WTC11 (cell line): ENCODE results near the gene SCN4A. TPM values are rescaled to one million over a fixed set of nuclear protein-coding genes. Genes with fewer than 3 reads are reported as not detected.

Experiments used
- ATAC-seq: fragments of 200-7000 bp; cut with Tn5 transposase; 2 replicates; pipeline ENCODE4 v1.10.0; 2021; ENCODE audit warnings: mild to moderate bottlenecking, moderate library complexity
- CTCF ChIA-PET: fragments of 300-600 bp; sonication (Branson Sonifier 250); formaldehyde crosslinking; loops from one replicate; lab custom pipeline; 2021; ENCODE audit warnings: antibody characterized with exemption; lab: Charles Lee
- POLR2A ChIA-PET: fragments of 350-600 bp; sonication (Branson Sonifier 250); formaldehyde crosslinking; loops from one replicate; lab custom pipeline; 2021; ENCODE audit warnings: antibody characterized with exemption; lab: Charles Lee
- DNase-seq: peaks from one replicate; pipeline ENCODE4 v3.0.0; 2021; ENCODE audit warnings: low spot score
- H3K27ac Mint-ChIP-seq: 2 replicates; pipeline ENCODE4 v1.8.0; 2021; ENCODE audit warnings: mixed read lengths
- H3K27me3 Mint-ChIP-seq: 2 replicates; pipeline ENCODE4 v1.8.0; 2021; ENCODE audit warnings: low read depth, mild to moderate bottlenecking, moderate library complexity, mixed read lengths
- H3K36me3 Mint-ChIP-seq: 2 replicates; pipeline ENCODE4 v1.8.0; 2021; ENCODE audit warnings: mixed read lengths
- H3K4me1 Mint-ChIP-seq: 2 replicates; pipeline ENCODE4 v1.8.0; 2022; ENCODE audit warnings: mixed read lengths
- H3K4me3 Mint-ChIP-seq: 2 replicates; pipeline ENCODE4 v1.8.0; 2021; ENCODE audit warnings: mild to moderate bottlenecking, moderate library complexity, mixed read lengths
- H3K9me3 Mint-ChIP-seq: 2 replicates; pipeline ENCODE4 v1.8.0; 2021; ENCODE audit warnings: mixed read lengths
- CBFB ChIP-seq: sonication (generic); formaldehyde crosslinking; IDR thresholded peaks from 2 replicates; pipeline ENCODE4 v1.8.1; 2022; ENCODE audit warnings: mild to moderate bottlenecking, low read depth, missing genetic modification reagents
- ELF4 ChIP-seq: sonication (generic); formaldehyde crosslinking; IDR thresholded peaks from 2 replicates; pipeline ENCODE4 v1.8.1; 2022; ENCODE audit warnings: low read depth, mild to moderate bottlenecking, moderate library complexity, missing genetic modification reagents
- EMX1 ChIP-seq: fragments of 250-450 bp; sonication (Bioruptor Pico); IDR thresholded peaks from 2 replicates; pipeline ENCODE4 v1.8.0; 2021; ENCODE audit warnings: mild to moderate bottlenecking
- FOXP1 ChIP-seq: sonication (generic); formaldehyde crosslinking; IDR thresholded peaks from 2 replicates; pipeline ENCODE4 v1.8.0; 2022; ENCODE audit warnings: missing genetic modification reagents, mild to moderate bottlenecking, moderate library complexity, borderline replicate concordance
- GRHL2 ChIP-seq: fragments of 250-450 bp; sonication (Bioruptor Pico); IDR thresholded peaks from 2 replicates; pipeline ENCODE4 v1.8.0; 2022; ENCODE audit warnings: mild to moderate bottlenecking, moderate library complexity; ENCODE audit not compliant: insufficient replicate concordance, severe bottlenecking
- GTF2I ChIP-seq: fragments of 250-450 bp; sonication (Bioruptor Pico); conservative IDR thresholded peaks from 2 replicates; pipeline ENCODE4 v1.4.0; 2021; ENCODE audit warnings: mild to moderate bottlenecking
- KAT7 ChIP-seq: sonication (generic); formaldehyde crosslinking; IDR thresholded peaks from 2 replicates; pipeline ENCODE4 v1.8.1; 2023; ENCODE audit warnings: missing genetic modification reagents, mild to moderate bottlenecking, borderline replicate concordance
- NR2C2 ChIP-seq: sonication (generic); formaldehyde crosslinking; IDR thresholded peaks from 2 replicates; pipeline ENCODE4 v1.8.0; 2022; ENCODE audit warnings: mild to moderate bottlenecking, missing genetic modification reagents
- NR3C1 ChIP-seq: sonication (generic); formaldehyde crosslinking; conservative IDR thresholded peaks from 2 replicates; pipeline ENCODE4 v1.8.1; 2023; ENCODE audit warnings: low read depth, mild to moderate bottlenecking, missing genetic modification reagents
- SP1 ChIP-seq: sonication (generic); formaldehyde crosslinking; conservative IDR thresholded peaks from 2 replicates; pipeline ENCODE4 v1.8.1; 2022; ENCODE audit warnings: missing genetic modification reagents
- TCF7 ChIP-seq: sonication (generic); formaldehyde crosslinking; IDR thresholded peaks from 2 replicates; pipeline ENCODE4 v1.8.0; 2022; ENCODE audit warnings: mild to moderate bottlenecking, low read depth, missing genetic modification reagents, moderate library complexity
- TEAD4 ChIP-seq: sonication (generic); formaldehyde crosslinking; IDR thresholded peaks from 2 replicates; pipeline ENCODE4 v1.8.0; 2022; ENCODE audit warnings: mild to moderate bottlenecking, missing genetic modification reagents
- ZNF317 ChIP-seq: sonication (generic); formaldehyde crosslinking; IDR thresholded peaks from 2 replicates; pipeline ENCODE4 v1.8.1; 2023; ENCODE audit warnings: low read depth, mild to moderate bottlenecking, moderate library complexity, missing genetic modification reagents, borderline replicate concordance
- total RNA-seq: library from RNA; stranded (reverse); gene quantifications from 3 replicates; pipeline ENCODE4 v1.2.3, GENCODE V29; 2021
- TF ChIP-seq, protein P1 (sequence below): sonication (generic); formaldehyde crosslinking; IDR thresholded peaks from 2 replicates; pipeline ENCODE4 v1.8.1; 2022; ENCODE audit warnings: mild to moderate bottlenecking, missing genetic modification reagents, moderate library complexity, borderline replicate concordance
- TF ChIP-seq, protein P2 (sequence below): sonication (generic); formaldehyde crosslinking; IDR thresholded peaks from 2 replicates; pipeline ENCODE4 v1.8.1; 2023; ENCODE audit warnings: mild to moderate bottlenecking, missing genetic modification reagents, moderate library complexity
- TF ChIP-seq, protein P3 (sequence below): sonication (generic); formaldehyde crosslinking; IDR thresholded peaks from 2 replicates; pipeline ENCODE4 v1.8.1; 2022; ENCODE audit warnings: low read depth, missing genetic modification reagents, borderline replicate concordance
- TF ChIP-seq, protein P4 (sequence below): sonication (generic); formaldehyde crosslinking; IDR thresholded peaks from 2 replicates; pipeline ENCODE4 v1.8.0; 2023; ENCODE audit warnings: missing genetic modification reagents
- TF ChIP-seq, protein P5 (sequence below): fragments of 250-450 bp; sonication (Bioruptor Pico); IDR thresholded peaks from 2 replicates; pipeline ENCODE4 v1.9.0; 2021; ENCODE audit warnings: mild to moderate bottlenecking
- TF ChIP-seq, protein P6 (sequence below): sonication (generic); formaldehyde crosslinking; IDR thresholded peaks from 2 replicates; pipeline ENCODE4 v1.8.0; 2022; ENCODE audit warnings: missing genetic modification reagents
- TF ChIP-seq, protein P7 (sequence below): fragments of 250-450 bp; sonication (Bioruptor Pico); IDR thresholded peaks from 2 replicates; pipeline ENCODE4 v1.9.0; 2021; ENCODE audit warnings: moderate library complexity, mild to moderate bottlenecking, inconsistent platforms, borderline replicate concordance

The SCN4A gene
- total RNA-seq, 1 experiment from 2014 or later, result 5.8 TPM

DNA sequence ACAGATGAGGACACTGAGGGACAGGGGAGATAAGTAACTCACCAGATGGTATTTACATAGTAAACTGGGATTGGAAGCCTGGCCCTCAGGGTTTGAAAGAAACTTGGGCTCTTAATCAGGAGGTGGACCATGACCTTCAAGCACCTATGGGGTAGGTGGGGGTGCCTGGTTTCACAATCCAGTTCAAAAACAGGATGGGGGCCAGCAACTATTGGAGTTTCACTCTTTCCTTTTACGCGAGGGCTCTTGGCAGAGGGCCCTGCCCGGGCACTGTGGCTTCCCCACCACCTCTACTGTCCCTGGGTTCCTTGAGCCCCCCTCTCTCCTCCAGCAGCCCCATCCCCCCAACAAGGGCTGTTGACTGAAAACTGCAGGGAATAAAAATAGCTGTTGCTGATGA, 14.1 kb upstream of the SCN4A start:
- TF ChIP-seq NR2C2 (no peak), TEAD4 (no peak), FOXP1 (CRISPR knock-in tag) (no peak), SP1 (no peak), NR3C1 (CRISPR knock-in tag) (no peak), ELF4 (CRISPR knock-in tag) (no peak), KAT7 (CRISPR knock-in tag) (no peak), GRHL2 (CRISPR knock-in tag) (no peak)
- TF ChIP-seq, protein P1, sequence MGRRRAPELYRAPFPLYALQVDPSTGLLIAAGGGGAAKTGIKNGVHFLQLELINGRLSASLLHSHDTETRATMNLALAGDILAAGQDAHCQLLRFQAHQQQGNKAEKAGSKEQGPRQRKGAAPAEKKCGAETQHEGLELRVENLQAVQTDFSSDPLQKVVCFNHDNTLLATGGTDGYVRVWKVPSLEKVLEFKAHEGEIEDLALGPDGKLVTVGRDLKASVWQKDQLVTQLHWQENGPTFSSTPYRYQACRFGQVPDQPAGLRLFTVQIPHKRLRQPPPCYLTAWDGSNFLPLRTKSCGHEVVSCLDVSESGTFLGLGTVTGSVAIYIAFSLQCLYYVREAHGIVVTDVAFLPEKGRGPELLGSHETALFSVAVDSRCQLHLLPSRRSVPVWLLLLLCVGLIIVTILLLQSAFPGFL (CRISPR knock-in tag), result no peak
- TF ChIP-seq, protein P2, sequence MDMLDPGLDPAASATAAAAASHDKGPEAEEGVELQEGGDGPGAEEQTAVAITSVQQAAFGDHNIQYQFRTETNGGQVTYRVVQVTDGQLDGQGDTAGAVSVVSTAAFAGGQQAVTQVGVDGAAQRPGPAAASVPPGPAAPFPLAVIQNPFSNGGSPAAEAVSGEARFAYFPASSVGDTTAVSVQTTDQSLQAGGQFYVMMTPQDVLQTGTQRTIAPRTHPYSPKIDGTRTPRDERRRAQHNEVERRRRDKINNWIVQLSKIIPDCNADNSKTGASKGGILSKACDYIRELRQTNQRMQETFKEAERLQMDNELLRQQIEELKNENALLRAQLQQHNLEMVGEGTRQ (CRISPR knock-in tag), result no peak
- TF ChIP-seq, protein P3, sequence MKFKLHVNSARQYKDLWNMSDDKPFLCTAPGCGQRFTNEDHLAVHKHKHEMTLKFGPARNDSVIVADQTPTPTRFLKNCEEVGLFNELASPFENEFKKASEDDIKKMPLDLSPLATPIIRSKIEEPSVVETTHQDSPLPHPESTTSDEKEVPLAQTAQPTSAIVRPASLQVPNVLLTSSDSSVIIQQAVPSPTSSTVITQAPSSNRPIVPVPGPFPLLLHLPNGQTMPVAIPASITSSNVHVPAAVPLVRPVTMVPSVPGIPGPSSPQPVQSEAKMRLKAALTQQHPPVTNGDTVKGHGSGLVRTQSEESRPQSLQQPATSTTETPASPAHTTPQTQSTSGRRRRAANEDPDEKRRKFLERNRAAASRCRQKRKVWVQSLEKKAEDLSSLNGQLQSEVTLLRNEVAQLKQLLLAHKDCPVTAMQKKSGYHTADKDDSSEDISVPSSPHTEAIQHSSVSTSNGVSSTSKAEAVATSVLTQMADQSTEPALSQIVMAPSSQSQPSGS (CRISPR knock-in tag), result no peak
- TF ChIP-seq, protein P4, sequence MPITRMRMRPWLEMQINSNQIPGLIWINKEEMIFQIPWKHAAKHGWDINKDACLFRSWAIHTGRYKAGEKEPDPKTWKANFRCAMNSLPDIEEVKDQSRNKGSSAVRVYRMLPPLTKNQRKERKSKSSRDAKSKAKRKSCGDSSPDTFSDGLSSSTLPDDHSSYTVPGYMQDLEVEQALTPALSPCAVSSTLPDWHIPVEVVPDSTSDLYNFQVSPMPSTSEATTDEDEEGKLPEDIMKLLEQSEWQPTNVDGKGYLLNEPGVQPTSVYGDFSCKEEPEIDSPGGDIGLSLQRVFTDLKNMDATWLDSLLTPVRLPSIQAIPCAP (CRISPR knock-in tag), result no peak
- no peak for DNase-seq
- CTCF ChIA-PET, result interaction anchor here (1.0 to 4.5 kb wide), 11 partner anchors 16 to 147 kb away, joined by 3 to 88 read pairs (median 18); partner anchors contain the start of genes CSHL1 and GH1
- Mint-ChIP-seq H3K9me3 (peaks cover 12% of the 10 kb centered on the region), H3K36me3 (peaks cover 10% of the 10 kb centered on the region), H3K27me3 (peaks cover 2% of the 10 kb centered on the region; the same call in 1 of the 2 replicates), H3K4me3 (no peak overlapping the region), H3K27ac (no peak overlapping the region), H3K4me1 (peaks cover 20% of the 10 kb centered on the region)
- POLR2A ChIA-PET, result no interaction called here
- ATAC-seq, result no peak

DNA sequence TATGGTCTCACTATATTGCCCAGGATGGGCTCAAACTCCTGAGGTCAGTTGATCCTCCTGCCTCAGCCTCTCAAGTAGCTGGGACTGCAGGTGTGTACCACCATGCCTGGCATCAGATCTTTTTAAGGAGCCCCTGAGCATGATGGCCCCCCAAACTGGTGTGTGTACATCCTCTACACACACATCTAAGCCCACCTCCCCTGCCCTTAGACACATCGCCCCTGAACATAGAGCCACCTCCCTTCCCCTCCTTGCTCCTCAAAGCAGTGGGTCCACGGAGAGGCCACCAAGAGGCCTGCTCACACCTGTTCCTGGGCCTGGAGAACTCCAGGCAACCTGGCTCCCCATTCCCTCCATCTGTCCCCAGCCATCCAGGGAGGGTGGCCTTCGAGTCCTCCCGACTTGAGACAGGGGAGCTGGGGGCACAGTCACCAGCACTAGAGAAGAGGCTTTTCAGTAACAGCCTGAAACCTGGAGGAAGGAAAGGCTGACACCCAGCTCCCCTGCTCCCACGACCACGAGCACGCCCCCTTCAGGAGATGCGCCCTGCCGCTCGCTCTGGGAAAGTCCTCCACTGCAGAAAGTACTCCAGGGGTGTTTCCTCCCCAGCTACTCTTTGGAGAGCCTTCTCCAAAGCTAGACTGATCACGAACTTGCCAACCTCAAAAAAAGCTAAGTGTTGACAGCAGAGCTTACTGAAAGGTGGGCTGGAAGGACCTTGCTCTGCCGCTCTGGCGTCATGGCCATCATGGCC, 12.8 kb upstream of the SCN4A start:
- peak; percentile 48 for DNase-seq
- Mint-ChIP-seq H3K36me3 (peaks cover 10% of the 10 kb centered on the region), H3K4me3 (no peak overlapping the region), H3K9me3 (peaks cover 16% of the 10 kb centered on the region), H3K27me3 (peaks cover 4% of the 10 kb centered on the region; the same call in 1 of the 2 replicates), H3K27ac (no peak overlapping the region), H3K4me1 (peaks cover 20% of the 10 kb centered on the region)
- TF ChIP-seq TCF7 (CRISPR knock-in tag), result no peak
- TF ChIP-seq, protein P5, sequence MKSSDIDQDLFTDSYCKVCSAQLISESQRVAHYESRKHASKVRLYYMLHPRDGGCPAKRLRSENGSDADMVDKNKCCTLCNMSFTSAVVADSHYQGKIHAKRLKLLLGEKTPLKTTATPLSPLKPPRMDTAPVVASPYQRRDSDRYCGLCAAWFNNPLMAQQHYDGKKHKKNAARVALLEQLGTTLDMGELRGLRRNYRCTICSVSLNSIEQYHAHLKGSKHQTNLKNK (CRISPR knock-in tag), result no peak
- TF ChIP-seq, protein P6, sequence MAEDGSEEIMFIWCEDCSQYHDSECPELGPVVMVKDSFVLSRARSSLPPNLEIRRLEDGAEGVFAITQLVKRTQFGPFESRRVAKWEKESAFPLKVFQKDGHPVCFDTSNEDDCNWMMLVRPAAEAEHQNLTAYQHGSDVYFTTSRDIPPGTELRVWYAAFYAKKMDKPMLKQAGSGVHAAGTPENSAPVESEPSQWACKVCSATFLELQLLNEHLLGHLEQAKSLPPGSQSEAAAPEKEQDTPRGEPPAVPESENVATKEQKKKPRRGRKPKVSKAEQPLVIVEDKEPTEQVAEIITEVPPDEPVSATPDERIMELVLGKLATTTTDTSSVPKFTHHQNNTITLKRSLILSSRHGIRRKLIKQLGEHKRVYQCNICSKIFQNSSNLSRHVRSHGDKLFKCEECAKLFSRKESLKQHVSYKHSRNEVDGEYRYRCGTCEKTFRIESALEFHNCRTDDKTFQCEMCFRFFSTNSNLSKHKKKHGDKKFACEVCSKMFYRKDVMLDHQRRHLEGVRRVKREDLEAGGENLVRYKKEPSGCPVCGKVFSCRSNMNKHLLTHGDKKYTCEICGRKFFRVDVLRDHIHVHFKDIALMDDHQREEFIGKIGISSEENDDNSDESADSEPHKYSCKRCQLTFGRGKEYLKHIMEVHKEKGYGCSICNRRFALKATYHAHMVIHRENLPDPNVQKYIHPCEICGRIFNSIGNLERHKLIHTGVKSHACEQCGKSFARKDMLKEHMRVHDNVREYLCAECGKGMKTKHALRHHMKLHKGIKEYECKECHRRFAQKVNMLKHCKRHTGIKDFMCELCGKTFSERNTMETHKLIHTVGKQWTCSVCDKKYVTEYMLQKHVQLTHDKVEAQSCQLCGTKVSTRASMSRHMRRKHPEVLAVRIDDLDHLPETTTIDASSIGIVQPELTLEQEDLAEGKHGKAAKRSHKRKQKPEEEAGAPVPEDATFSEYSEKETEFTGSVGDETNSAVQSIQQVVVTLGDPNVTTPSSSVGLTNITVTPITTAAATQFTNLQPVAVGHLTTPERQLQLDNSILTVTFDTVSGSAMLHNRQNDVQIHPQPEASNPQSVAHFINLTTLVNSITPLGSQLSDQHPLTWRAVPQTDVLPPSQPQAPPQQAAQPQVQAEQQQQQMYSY (CRISPR knock-in tag), result no peak
- TF ChIP-seq ZNF317 (CRISPR knock-in tag), result no peak
- TF ChIP-seq, protein P7, sequence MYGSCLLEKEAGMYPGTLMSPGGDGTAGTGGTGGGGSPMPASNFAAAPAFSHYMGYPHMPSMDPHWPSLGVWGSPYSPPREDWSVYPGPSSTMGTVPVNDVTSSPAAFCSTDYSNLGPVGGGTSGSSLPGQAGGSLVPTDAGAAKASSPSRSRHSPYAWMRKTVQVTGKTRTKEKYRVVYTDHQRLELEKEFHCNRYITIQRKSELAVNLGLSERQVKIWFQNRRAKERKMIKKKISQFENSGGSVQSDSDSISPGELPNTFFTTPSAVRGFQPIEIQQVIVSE (CRISPR knock-in tag), result no peak
- TF ChIP-seq GTF2I (CRISPR knock-in tag), result no peak
- no peak for TF ChIP-seq EMX1 (CRISPR knock-in tag)
- TF ChIP-seq CBFB (CRISPR knock-in tag), result no peak
- TF ChIP-seq, protein P1 (CRISPR knock-in tag), result no peak
- POLR2A ChIA-PET, result interaction anchor here (0.6 kb wide), 1 partner anchor 10 kb away, joined by 5 read pairs; no protein-coding TSS in a partner anchor
- CTCF ChIA-PET, result interaction anchor here (0.6 to 3.8 kb wide), 18 partner anchors 9 to 148 kb away, joined by 3 to 26 read pairs (median 7); partner anchors contain the start of genes CSHL1, GH1, GH2 and PRR29
- peak; percentile 17; the same call in 1 of the 2 replicates for ATAC-seq
